K562 (cell line): ENCODE measurements around the gene EHD2. TPM values are rescaled to one million over a fixed set of nuclear protein-coding genes. Genes with fewer than 3 reads are reported as not detected.

Experiments
- ATF4 ChIP-seq: fragments of 450-650 bp; formaldehyde crosslinking; IDR thresholded peaks from 2 replicates; pipeline ENCODE4 v1.4.0; 2022; ENCODE audit warnings: mild to moderate bottlenecking, moderate library complexity
- CREB1 ChIP-seq, 2 experiments: sonication (generic) in 1 of 2; formaldehyde crosslinking in 1 of 2; IDR thresholded peaks; 2 replicates each; pipeline versions ENCODE4 v1.6.1 to v1.8.0; 2012 to 2022; ENCODE audit warnings: inconsistent platforms in 1 of 2, mild to moderate bottlenecking in 1 of 2, missing genetic modification reagents in 1 of 2, moderate library complexity in 1 of 2
- DMBX1 ChIP-seq: fragments of 250-450 bp; sonication (Bioruptor Pico); IDR thresholded peaks from 2 replicates; pipeline ENCODE4 v1.8.0; 2022; ENCODE audit warnings: inconsistent platforms, mild to moderate bottlenecking, moderate library complexity, borderline replicate concordance
- ETS1 ChIP-seq: conservative IDR thresholded peaks from 2 replicates; pipeline ENCODE4 v1.6.1; 2011; ENCODE audit warnings: low read depth, mild to moderate bottlenecking, low read length; ENCODE audit not compliant: control insufficient read depth
- ETV6 ChIP-seq, 3 experiments: fragments of 150-350 bp in 1 of 3; sonication (generic) in 1 of 3; formaldehyde crosslinking in 1 of 3; IDR thresholded peaks; 2 replicates each; pipeline versions ENCODE4 v1.6.1 to v1.8.0; 2014 to 2022; ENCODE audit warnings: borderline replicate concordance in 2 of 3, low read depth in 2 of 3, antibody characterized with exemption in 1 of 3, low read length in 1 of 3, mild to moderate bottlenecking in 1 of 3, missing genetic modification reagents in 1 of 3
- FOXP1 ChIP-seq: sonication (generic); formaldehyde crosslinking; IDR thresholded peaks from 2 replicates; pipeline ENCODE4 v1.8.0; 2022; ENCODE audit warnings: mild to moderate bottlenecking, missing genetic modification reagents
- GABPB2 ChIP-seq: fragments of 250-450 bp; sonication (Bioruptor Pico); conservative IDR thresholded peaks from 2 replicates; pipeline ENCODE4 v1.5.1; 2021; ENCODE audit warnings: mild to moderate bottlenecking
- HMGN3 ChIP-seq: IDR thresholded peaks from 2 replicates; pipeline ENCODE4 v1.6.1; 2011; ENCODE audit warnings: borderline replicate concordance, low read depth, mild to moderate bottlenecking, mixed read lengths, low read length; ENCODE audit not compliant: insufficient read length; ENCODE audit errors: extremely low read depth
- MAFG ChIP-seq: fragments of 450-650 bp; conservative IDR thresholded peaks from 2 replicates; pipeline ENCODE4 v1.6.1; 2016; ENCODE audit warnings: missing genetic modification characterization, missing compliant biosample characterization
- MAZ ChIP-seq, 2 experiments: fragments of 450-650 bp in 1 of 2; sonication (generic) in 1 of 2; formaldehyde crosslinking; IDR thresholded peaks in 1 of 2; conservative IDR thresholded peaks in 1 of 2; 2 replicates each; pipeline versions ENCODE4 v1.4.0 to v1.5.0; 2020; ENCODE audit warnings: mild to moderate bottlenecking in 1 of 2, missing genetic modification reagents in 1 of 2
- STAT6 ChIP-seq: sonication (generic); formaldehyde crosslinking; IDR thresholded peaks from 2 replicates; pipeline ENCODE4 v1.8.1; 2023; ENCODE audit warnings: mild to moderate bottlenecking, missing genetic modification reagents
- ZFP1 ChIP-seq: fragments of 450-650 bp; formaldehyde crosslinking; IDR thresholded peaks from 2 replicates; pipeline ENCODE4 v1.4.0; 2020; ENCODE audit warnings: mild to moderate bottlenecking, mixed read lengths
- ZFP91 ChIP-seq: sonication (generic); formaldehyde crosslinking; IDR thresholded peaks from 2 replicates; pipeline ENCODE4 v1.8.0; 2022; ENCODE audit warnings: mild to moderate bottlenecking, missing genetic modification reagents
- ZNF280B ChIP-seq: fragments of 250-450 bp; sonication (Bioruptor Pico); IDR thresholded peaks from 2 replicates; pipeline ENCODE4 v1.5.1; 2021; ENCODE audit warnings: mild to moderate bottlenecking
- ZNF347 ChIP-seq: fragments of 450-650 bp; formaldehyde crosslinking; IDR thresholded peaks from 2 replicates; pipeline ENCODE4 v1.4.0; 2020; ENCODE audit warnings: low read depth, mild to moderate bottlenecking, moderate library complexity
- ZNF644 ChIP-seq: fragments of 200-800 bp; sonication (Bioruptor generic); IDR thresholded peaks from 2 replicates; pipeline ENCODE4 v1.6.1; 2016; ENCODE audit warnings: low read depth, missing genetic modification characterization, missing compliant biosample characterization
- ZNF766 ChIP-seq: fragments of 200-800 bp; sonication (Bioruptor generic); conservative IDR thresholded peaks from 2 replicates; pipeline ENCODE4 v1.6.1; 2016; ENCODE audit warnings: missing genetic modification characterization, missing compliant biosample characterization
- ZSCAN29 ChIP-seq: fragments of 450-650 bp; IDR thresholded peaks from 2 replicates; pipeline ENCODE4 v1.6.1; 2017
- polyA plus RNA-seq, 8 experiments: library from polyadenylated mRNA; depleted of rRNA in 4 of 8; stranded (reverse) in 5 of 8; unstranded in 3 of 8; fragments of >200 nt; fragmentation: Nextera tagmentation in 2 of 8; fragmentation: Illumina TruSeq in 1 of 8; extraction: Ambion mirVana in 2 of 8; extraction: Trizol in 1 of 8; gene quantifications; 2 replicates each; pipeline versions ENCODE4 v1.2.1 to v1.2.3, GENCODE V29; 2011 to 2014; ENCODE audit warnings: inconsistent platforms in 1 of 8, missing spikeins in 1 of 8
- total RNA-seq, 7 experiments: library from RNA; depleted of rRNA in 6 of 7; stranded (reverse); fragments of >200 nt in 6 of 7; fragmentation: Illumina TruSeq in 2 of 7; extraction: Trizol in 2 of 7; gene quantifications; 2 replicates each; pipeline versions ENCODE4 v1.2.1 to v1.2.3, GENCODE V29; 2011 to 2021; ENCODE audit warnings: low replicate concordance in 1 of 7

The EHD2 gene
- total and polyA plus RNA-seq, 9 of the 15 experiments (the other 6 are each of a cell fraction or from before 2014, with no cell fraction given): 1.7 to 32.2 (median 3.0) TPM

GRCh38 chr19:47729799-47730520 lies 16.7 kb downstream of the EHD2 start (continued):
- no peak for TF ChIP-seq ZNF644 (tag)
- no peak for TF ChIP-seq ZFP91 (CRISPR knock-in tag)
- 0 out of 4 replicates have a peak, but pooled peaks of 1 of the 2 experiments have one; percentile 7 for TF ChIP-seq ETV6 (IDR thresholded peaks at IDR 0.05; ENCODE audit: borderline replicate concordance in 1 of 2, low read depth in 2 of 2, low read length in 1 of 2)
- no peak for TF ChIP-seq ETV6 (CRISPR knock-in tag; IDR thresholded peaks at IDR 0.05; ENCODE audit: borderline replicate concordance)
- TF ChIP-seq DMBX1: peak; percentile 28; the same call in 1 of the 2 replicates
- TF ChIP-seq ZNF280B (CRISPR knock-in tag): no peak
- no peak for TF ChIP-seq ATF4 (CRISPR knock-in tag)
- no peak for TF ChIP-seq FOXP1
- TF ChIP-seq ZSCAN29: no peak
- no peak; the same call in 1 of the 2 replicates for TF ChIP-seq ETS1
- TF ChIP-seq CREB1 (IDR thresholded peaks at IDR 0.05): no peak
- no peak for TF ChIP-seq CREB1 (CRISPR knock-in tag; IDR thresholded peaks at IDR 0.05)
- TF ChIP-seq MAFG (tag): no peak
- no peak for TF ChIP-seq ZFP1 (CRISPR knock-in tag)
- TF ChIP-seq GABPB2 (CRISPR knock-in tag): no peak
- TF ChIP-seq STAT6 (CRISPR knock-in tag): no peak
- no peak for TF ChIP-seq ZNF766 (CRISPR knock-in tag)
- no peak for TF ChIP-seq ZNF347 (CRISPR knock-in tag)
- TF ChIP-seq HMGN3: peak; percentile 66
- TF ChIP-seq MAZ (CRISPR knock-in tag; conservative IDR thresholded peaks at IDR 0.05 in 1 of 2, IDR thresholded peaks at IDR 0.05 in 1 of 2): no peak; a peak in 1 of 4 replicates
